ENCODE data around the gene SYCP1.
"Not testable (repeated sequence)": the region's sequence is repeated elsewhere in the genome, so short reads cannot be mapped to it uniquely, and the experiment has no call there.

The SYCP1 gene

GRCh38 chr1:114892194-114892918, 37.7 kb downstream of the SYCP1 start:
- H3K4me3 ChIP-seq (ENCODE audit: low read depth, low read length), result no peak overlapping the region

GRCh38 chr1:114896795-114897194, 42.1 kb downstream of the SYCP1 start:
- TF ChIP-seq CTCF (IDR thresholded peaks at IDR 0.05; ENCODE audit: insufficient read depth, low read depth, low read length, missing control alignments), result no peak
- DNase-seq (ENCODE audit: low read depth), result no peak
- H3K4me3 ChIP-seq (ENCODE audit: low read depth, low read length), result no peak overlapping the region

More at GRCh38 chr1:114892194-114892918, 37.7 kb downstream of the SYCP1 start:
- TF ChIP-seq CTCF (IDR thresholded peaks at IDR 0.05; ENCODE audit: insufficient read depth, low read depth, low read length, missing control alignments), result no peak
- no peak for DNase-seq (ENCODE audit: low read depth)

GRCh38 chr1:114901814-114902213, 47.2 kb downstream of the SYCP1 start:
- no peak for DNase-seq (ENCODE audit: low read depth)
- no peak for TF ChIP-seq CTCF (IDR thresholded peaks at IDR 0.05; ENCODE audit: insufficient read depth, low read depth, low read length, missing control alignments)
- no peak overlapping the region for H3K4me3 ChIP-seq (ENCODE audit: low read depth, low read length)

- DNase-seq (ENCODE audit: low read depth), result no peak
- H3K4me3 ChIP-seq (ENCODE audit: low read depth, low read length), result no peak overlapping the region
- no peak for TF ChIP-seq CTCF (IDR thresholded peaks at IDR 0.05; ENCODE audit: insufficient read depth, low read depth, low read length, missing control alignments)
Measured at GRCh38 chr1:114902343-114902742, 47.7 kb downstream of the SYCP1 start.

GRCh38 chr1:114903480-114903879, 48.8 kb downstream of the SYCP1 start:
- H3K4me3 ChIP-seq (ENCODE audit: low read depth, low read length), result no peak overlapping the region
- no peak for DNase-seq (ENCODE audit: low read depth)
- TF ChIP-seq CTCF (IDR thresholded peaks at IDR 0.05; ENCODE audit: insufficient read depth, low read depth, low read length, missing control alignments), result no peak

GRCh38 chr1:114915720-114916119, 61.1 kb downstream of the SYCP1 start:
- not testable (repeated sequence) for DNase-seq (ENCODE audit: low read depth); H3K4me3 ChIP-seq (ENCODE audit: low read depth, low read length)

GRCh38 chr1:114926607-114927006, 71.9 kb downstream of the SYCP1 start:
- DNase-seq (ENCODE audit: low read depth), result no peak
- H3K4me3 ChIP-seq (ENCODE audit: low read depth, low read length), result no peak overlapping the region
- TF ChIP-seq CTCF (IDR thresholded peaks at IDR 0.05; ENCODE audit: insufficient read depth, low read depth, low read length, missing control alignments), result no peak

Measured in GM12865 (cell line).